ENCODE results near the gene ADORA2B.

ADORA2B gene

DNA sequence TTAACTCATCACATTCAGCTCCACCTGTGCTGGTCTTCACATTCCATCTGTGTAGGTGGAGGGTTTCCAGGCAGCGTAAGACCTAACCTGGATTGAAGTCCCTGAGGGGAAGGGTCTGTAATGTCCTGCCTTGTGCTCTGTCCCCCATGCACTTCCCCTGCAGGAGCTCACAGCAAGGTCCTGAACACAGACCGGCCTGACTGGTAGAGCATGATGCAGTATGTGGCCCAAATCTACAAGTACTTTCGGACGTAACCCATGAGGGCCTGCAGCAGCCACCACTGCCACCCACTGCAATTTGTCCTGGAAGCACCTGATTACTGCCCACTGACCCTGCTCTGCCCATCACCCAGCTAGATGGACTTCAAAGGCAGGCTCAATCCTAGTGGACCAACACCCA lies 36.6 kb upstream of the ADORA2B start:
- H3K27ac ChIP-seq (ENCODE audit: extremely low read depth, low read depth, low read length): no peak overlapping the region
- ChIA-PET POLR2A (no interaction called here), CTCF (interaction anchor here (0.6 kb wide), 2 partner anchors 23 to 45 kb away, joined by 4 to 5 read pairs; no protein-coding TSS in a partner anchor)
- H3K4me3 ChIP-seq (ENCODE audit: low read depth, low read length): no peak overlapping the region
- H3K9me3 ChIP-seq (ENCODE audit: control insufficient read depth, insufficient read depth, low read depth, low read length): no peaks in the 10 kb centered on the region
- no peaks in the 10 kb centered on the region for H3K4me1 ChIP-seq (ENCODE audit: control insufficient read depth, insufficient read depth, low read length)
- H3K36me3 ChIP-seq (ENCODE audit: control insufficient read depth in 2 of 2, insufficient read depth in 1 of 2, low read length in 2 of 2): no peaks in the 10 kb centered on the region
- TF ChIP-seq ZNF324 (tag by site-specific recombination; IDR thresholded peaks at IDR 0.05) (no peak), ZBTB8A (tag by site-specific recombination; IDR thresholded peaks at IDR 0.05) (no peak), ZXDB (tag by site-specific recombination; IDR thresholded peaks at IDR 0.05) (no peak), ZNF366 (tag by site-specific recombination; conservative IDR thresholded peaks at IDR 0.05) (no peak), BCL11A (tag by site-specific recombination; IDR thresholded peaks at IDR 0.05; ENCODE audit: low read depth) (no peak), ZNF214 (tag by site-specific recombination; IDR thresholded peaks at IDR 0.05; ENCODE audit: borderline replicate concordance) (no peak), ZNF114 (tag by site-specific recombination; IDR thresholded peaks at IDR 0.05) (no peak), MZF1 (tag by site-specific recombination; IDR thresholded peaks at IDR 0.05; ENCODE audit: borderline replicate concordance) (no peak), RBAK (tag by site-specific recombination; IDR thresholded peaks at IDR 0.05) (no peak), FEZF1 (tag by site-specific recombination; IDR thresholded peaks at IDR 0.05) (no peak)
- TF ChIP-seq, protein P1, sequence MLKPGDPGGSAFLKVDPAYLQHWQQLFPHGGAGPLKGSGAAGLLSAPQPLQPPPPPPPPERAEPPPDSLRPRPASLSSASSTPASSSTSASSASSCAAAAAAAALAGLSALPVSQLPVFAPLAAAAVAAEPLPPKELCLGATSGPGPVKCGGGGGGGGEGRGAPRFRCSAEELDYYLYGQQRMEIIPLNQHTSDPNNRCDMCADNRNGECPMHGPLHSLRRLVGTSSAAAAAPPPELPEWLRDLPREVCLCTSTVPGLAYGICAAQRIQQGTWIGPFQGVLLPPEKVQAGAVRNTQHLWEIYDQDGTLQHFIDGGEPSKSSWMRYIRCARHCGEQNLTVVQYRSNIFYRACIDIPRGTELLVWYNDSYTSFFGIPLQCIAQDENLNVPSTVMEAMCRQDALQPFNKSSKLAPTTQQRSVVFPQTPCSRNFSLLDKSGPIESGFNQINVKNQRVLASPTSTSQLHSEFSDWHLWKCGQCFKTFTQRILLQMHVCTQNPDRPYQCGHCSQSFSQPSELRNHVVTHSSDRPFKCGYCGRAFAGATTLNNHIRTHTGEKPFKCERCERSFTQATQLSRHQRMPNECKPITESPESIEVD (tag by site-specific recombination; IDR thresholded peaks at IDR 0.05): no peak
- TF ChIP-seq, protein P2, sequence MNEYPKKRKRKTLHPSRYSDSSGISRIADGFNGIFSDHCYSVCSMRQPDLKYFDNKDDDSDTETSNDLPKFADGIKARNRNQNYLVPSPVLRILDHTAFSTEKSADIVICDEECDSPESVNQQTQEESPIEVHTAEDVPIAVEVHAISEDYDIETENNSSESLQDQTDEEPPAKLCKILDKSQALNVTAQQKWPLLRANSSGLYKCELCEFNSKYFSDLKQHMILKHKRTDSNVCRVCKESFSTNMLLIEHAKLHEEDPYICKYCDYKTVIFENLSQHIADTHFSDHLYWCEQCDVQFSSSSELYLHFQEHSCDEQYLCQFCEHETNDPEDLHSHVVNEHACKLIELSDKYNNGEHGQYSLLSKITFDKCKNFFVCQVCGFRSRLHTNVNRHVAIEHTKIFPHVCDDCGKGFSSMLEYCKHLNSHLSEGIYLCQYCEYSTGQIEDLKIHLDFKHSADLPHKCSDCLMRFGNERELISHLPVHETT (tag by site-specific recombination; IDR thresholded peaks at IDR 0.05): no peak
- TF ChIP-seq, protein P3, sequence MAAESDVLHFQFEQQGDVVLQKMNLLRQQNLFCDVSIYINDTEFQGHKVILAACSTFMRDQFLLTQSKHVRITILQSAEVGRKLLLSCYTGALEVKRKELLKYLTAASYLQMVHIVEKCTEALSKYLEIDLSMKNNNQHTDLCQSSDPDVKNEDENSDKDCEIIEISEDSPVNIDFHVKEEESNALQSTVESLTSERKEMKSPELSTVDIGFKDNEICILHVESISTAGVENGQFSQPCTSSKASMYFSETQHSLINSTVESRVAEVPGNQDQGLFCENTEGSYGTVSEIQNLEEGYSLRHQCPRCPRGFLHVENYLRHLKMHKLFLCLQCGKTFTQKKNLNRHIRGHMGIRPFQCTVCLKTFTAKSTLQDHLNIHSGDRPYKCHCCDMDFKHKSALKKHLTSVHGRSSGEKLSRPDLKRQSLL (tag by site-specific recombination; IDR thresholded peaks at IDR 0.05): no peak

DNA sequence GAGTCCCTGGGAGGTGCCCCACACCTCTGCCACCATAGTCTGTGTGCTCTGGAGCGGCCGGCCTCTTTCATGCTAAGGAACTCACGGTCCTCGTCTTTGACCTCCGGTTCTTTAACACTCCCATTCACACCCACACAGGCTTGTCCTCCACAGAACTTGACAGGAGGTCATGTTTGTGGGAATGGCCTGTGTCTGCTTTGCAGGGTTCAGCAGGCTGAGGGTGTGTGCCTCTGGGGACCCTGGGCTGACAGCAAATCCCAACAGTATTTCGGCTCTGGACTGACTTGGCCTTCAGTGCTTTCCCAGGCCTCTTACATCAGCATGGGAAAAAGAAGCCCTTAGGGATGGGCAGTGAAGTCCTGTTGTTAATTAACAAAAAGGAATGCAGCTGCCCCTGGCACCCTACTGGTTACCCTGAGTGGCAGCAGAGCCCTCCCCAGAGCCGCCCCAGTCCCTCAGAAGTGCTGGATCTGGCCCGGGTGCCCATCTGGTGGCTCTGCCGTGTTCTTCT lies 35.4 kb upstream of the ADORA2B start:
- no peaks in the 10 kb centered on the region for H3K4me1 ChIP-seq (ENCODE audit: control insufficient read depth, insufficient read depth, low read length)
- CTCF ChIA-PET: interaction anchor here (0.6 kb wide), 1 partner anchor 36 kb away, joined by 6 read pairs; no protein-coding TSS in a partner anchor
- H3K36me3 ChIP-seq (ENCODE audit: control insufficient read depth in 2 of 2, insufficient read depth in 1 of 2, low read length in 2 of 2): no peaks in the 10 kb centered on the region
- no peaks in the 10 kb centered on the region for H3K9me3 ChIP-seq (ENCODE audit: control insufficient read depth, insufficient read depth, low read depth, low read length)
- no peak overlapping the region for H3K4me3 ChIP-seq (ENCODE audit: low read depth, low read length)
- POLR2A ChIA-PET: no interaction called here
- H3K27ac ChIP-seq (ENCODE audit: extremely low read depth, low read depth, low read length): no peak overlapping the region
- TF ChIP-seq ZNF202 (tag by site-specific recombination; IDR thresholded peaks at IDR 0.05; ENCODE audit: borderline replicate concordance): no peak
- TF ChIP-seq ZNF654 (tag by site-specific recombination; IDR thresholded peaks at IDR 0.05; ENCODE audit: low read depth): no peak
- TF ChIP-seq ZNF221 (tag by site-specific recombination; IDR thresholded peaks at IDR 0.05; ENCODE audit: borderline replicate concordance): no peak
- no peak for TF ChIP-seq ZNF707 (tag by site-specific recombination; IDR thresholded peaks at IDR 0.05)
- TF ChIP-seq, protein P4, sequence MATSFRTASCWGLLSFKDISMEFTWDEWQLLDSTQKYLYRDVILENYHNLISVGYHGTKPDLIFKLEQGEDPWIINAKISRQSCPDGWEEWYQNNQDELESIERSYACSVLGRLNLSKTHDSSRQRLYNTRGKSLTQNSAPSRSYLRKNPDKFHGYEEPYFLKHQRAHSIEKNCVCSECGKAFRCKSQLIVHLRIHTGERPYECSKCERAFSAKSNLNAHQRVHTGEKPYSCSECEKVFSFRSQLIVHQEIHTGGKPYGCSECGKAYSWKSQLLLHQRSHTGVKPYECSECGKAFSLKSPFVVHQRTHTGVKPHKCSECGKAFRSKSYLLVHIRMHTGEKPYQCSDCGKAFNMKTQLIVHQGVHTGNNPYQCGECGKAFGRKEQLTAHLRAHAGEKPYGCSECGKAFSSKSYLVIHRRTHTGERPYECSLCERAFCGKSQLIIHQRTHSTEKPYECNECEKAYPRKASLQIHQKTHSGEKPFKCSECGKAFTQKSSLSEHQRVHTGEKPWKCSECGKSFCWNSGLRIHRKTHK (tag by site-specific recombination; IDR thresholded peaks at IDR 0.05): no peak
- TF ChIP-seq, protein P5, sequence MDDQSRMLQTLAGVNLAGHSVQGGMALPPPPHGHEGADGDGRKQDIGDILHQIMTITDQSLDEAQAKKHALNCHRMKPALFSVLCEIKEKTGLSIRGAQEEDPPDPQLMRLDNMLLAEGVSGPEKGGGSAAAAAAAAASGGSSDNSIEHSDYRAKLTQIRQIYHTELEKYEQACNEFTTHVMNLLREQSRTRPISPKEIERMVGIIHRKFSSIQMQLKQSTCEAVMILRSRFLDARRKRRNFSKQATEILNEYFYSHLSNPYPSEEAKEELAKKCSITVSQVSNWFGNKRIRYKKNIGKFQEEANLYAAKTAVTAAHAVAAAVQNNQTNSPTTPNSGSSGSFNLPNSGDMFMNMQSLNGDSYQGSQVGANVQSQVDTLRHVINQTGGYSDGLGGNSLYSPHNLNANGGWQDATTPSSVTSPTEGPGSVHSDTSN (CRISPR knock-in tag; IDR thresholded peaks at IDR 0.05): no peak
- TF ChIP-seq, protein P6, sequence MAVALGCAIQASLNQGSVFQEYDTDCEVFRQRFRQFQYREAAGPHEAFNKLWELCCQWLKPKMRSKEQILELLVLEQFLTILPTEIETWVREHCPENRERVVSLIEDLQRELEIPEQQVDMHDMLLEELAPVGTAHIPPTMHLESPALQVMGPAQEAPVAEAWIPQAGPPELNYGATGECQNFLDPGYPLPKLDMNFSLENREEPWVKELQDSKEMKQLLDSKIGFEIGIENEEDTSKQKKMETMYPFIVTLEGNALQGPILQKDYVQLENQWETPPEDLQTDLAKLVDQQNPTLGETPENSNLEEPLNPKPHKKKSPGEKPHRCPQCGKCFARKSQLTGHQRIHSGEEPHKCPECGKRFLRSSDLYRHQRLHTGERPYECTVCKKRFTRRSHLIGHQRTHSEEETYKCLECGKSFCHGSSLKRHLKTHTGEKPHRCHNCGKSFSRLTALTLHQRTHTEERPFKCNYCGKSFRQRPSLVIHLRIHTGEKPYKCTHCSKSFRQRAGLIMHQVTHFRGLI (tag by site-specific recombination; IDR thresholded peaks at IDR 0.05): no peak
- TF ChIP-seq, protein P7, sequence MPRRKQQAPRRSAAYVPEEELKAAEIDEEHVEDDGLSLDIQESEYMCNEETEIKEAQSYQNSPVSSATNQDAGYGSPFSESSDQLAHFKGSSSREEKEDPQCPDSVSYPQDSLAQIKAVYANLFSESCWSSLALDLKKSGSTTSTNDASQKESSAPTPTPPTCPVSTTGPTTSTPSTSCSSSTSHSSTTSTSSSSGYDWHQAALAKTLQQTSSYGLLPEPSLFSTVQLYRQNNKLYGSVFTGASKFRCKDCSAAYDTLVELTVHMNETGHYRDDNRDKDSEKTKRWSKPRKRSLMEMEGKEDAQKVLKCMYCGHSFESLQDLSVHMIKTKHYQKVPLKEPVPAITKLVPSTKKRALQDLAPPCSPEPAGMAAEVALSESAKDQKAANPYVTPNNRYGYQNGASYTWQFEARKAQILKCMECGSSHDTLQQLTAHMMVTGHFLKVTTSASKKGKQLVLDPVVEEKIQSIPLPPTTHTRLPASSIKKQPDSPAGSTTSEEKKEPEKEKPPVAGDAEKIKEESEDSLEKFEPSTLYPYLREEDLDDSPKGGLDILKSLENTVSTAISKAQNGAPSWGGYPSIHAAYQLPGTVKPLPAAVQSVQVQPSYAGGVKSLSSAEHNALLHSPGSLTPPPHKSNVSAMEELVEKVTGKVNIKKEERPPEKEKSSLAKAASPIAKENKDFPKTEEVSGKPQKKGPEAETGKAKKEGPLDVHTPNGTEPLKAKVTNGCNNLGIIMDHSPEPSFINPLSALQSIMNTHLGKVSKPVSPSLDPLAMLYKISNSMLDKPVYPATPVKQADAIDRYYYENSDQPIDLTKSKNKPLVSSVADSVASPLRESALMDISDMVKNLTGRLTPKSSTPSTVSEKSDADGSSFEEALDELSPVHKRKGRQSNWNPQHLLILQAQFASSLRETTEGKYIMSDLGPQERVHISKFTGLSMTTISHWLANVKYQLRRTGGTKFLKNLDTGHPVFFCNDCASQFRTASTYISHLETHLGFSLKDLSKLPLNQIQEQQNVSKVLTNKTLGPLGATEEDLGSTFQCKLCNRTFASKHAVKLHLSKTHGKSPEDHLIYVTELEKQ (tag by site-specific recombination; IDR thresholded peaks at IDR 0.05; ENCODE audit: borderline replicate concordance): no peak
- TF ChIP-seq ZNF785 (tag by site-specific recombination; IDR thresholded peaks at IDR 0.05): no peak
- TF ChIP-seq ZFP69B (tag by site-specific recombination; IDR thresholded peaks at IDR 0.05): no peak

Data from HEK293 (cell line).